GM18502 (cell line): ENCODE measurements around the gene SHISAL1.
"Not testable (repeated sequence)": the region's sequence is repeated elsewhere in the genome, so short reads cannot be mapped to it uniquely, and the experiment has no call there.

ENCODE experiments used
- ATAC-seq: cut with Tn5 transposase; IDR thresholded peaks from one replicate; pipeline ENCODE4 v1.9.1; 2021; ENCODE audit warnings: mild to moderate bottlenecking; ENCODE audit not compliant: unreplicated experiment, poor library complexity

The SHISAL1 gene

DNA sequence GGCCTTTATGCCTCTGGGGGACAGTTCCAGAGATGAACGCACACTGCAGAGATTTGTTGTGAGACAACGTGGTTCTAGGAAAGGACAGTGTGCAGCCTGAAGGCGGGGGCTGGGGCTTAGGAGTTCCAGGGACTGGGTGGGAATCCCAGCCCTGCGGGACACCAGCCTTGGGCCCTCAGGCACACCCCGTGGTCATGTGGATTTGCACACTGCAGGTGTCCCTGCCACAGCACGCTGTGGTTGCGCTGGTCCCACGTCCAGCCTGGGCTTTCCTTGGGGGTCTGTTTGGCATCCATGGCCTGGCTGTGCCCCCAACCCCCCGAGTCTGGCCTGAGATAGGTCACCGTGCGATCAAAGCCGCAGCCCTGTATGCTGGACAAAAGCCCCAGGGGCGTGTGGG lies 7.3 kb downstream of the SHISAL1 start:
- no peak for ATAC-seq

DNA sequence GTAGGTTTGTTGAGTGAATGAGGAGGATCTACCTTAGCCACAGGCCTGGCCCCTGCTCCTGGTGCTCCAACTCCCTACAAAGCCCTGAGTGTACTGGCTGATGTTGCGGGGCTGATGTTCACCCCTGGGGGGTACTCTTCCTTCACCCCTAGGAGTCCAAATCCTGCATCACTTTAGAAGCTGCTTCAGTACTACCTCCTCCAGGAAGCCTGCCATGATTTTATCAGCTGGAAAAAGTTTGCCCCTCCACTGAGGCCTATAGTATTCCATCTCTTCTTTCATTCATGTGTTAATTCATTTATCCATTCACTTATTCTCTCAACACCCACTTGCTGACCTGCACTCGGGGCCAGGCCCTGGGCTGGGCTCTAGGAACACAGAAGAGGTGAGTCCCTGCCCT lies 7.8 kb downstream of the SHISAL1 start:
- no peak for ATAC-seq

DNA sequence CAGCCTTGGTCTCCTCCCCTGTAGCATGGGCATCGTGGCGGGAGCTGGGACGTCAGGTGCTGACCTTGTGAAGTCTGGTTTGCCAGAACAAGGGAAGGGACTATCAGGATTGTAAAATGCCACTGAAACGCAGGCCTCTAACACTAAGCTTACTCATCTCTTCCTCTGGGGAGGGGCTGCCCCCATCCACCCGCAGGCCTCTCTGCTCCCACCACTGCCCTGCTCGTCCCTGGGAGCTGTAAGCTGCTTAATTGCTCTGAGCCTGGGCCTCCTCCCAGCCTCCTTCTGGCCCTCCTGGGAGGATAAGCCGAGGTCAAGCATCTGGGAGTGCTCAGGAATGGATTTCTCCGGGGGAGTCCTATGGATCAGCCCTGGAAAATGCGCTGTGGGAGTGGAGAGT lies 8.4 kb downstream of the SHISAL1 start:
- ATAC-seq = no peak

DNA sequence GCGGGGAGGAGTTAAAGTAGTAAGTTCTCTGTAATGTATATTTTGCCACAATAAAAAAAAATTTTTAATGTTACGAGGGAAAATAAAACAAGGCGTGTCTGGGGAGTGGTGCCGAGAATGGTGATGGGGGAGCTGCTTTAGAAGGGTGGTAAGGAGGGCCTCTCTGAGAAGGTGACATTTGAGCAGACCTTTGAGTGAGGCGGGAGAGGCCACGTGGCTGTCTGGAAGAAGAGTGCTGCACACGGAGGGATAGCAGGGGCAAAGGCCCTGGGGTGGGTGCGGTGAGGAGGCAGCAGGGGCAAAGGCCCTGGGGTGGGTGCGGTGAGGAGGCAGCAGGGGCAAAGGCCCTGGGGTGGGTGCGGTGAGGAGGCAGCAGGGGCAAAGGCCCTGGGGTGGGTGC lies 10.4 kb downstream of the SHISAL1 start:
- not testable (repeated sequence) for ATAC-seq

DNA sequence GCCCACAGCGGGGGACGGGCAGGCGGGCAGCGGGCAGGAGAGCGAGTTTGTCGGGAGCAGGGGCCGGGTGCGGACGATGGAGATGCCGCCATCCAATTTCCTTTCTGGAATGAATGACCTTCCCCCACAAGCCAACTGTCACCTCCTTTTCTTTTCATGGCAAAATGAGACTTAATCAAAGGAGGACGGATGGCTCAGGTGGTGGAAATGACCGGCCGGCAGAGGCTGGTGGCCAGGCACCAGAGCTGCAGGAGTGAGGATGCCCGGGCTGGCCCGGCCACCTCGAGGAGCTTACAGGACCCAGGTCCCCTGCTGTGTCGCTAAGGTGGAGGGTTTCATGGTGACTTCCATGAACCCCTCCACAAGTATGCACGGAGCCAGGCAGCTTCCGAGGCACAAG lies 11.7 kb downstream of the SHISAL1 start:
- ATAC-seq = no peak

DNA sequence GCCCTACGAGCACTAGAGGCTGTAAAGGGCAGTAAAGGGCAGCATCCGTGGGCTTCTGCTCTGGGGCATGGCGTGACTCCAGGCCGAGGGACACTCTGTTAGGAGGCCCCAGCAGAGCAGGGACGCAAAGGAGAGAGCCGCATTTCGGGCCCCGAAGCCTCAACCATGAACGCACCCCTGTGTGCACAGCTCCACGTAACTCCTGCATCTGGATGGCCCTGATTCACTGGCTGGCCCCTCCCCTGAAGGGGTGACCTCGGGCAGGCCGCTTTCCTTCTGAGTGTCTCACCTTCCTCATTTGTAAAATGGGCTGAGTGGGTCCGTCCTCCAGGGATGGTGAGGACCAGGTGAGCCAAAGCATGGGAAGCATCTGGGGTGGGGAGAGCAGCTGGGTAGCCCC lies 13.6 kb downstream of the SHISAL1 start:
- ATAC-seq = no peak

DNA sequence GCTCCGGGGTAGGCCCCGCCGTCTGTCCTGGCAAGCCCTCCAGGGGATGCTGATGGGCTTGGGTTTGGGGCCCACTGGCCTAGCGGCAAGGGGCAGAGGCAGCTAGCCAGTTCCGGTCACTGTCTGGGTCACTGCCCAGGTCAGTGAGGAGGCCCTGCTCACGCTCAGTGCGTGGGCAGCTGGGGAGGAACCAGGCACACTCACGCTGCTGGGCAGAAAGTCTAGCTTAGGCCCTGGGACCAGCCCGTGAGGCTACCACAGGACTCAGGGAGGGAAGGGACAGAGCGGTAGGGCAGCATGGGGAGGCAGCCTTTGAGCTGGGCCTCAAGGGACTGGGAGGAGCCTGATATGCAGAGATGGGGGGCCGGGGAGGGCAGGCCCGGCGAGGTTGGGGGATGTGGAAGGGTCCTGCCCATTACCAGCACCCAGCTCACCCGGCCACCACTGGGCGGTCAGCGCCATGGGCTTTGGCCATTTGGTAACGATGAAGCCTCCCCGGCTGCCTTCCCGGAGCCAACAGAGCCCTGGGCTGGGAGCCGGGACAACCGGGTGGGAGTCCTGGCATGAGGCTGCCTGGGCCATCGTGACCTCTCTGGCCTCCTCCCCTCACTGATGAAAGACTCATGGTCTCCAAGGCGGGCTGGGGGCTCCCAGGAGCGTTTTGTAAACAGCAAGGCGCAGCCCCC lies 14.2 kb downstream of the SHISAL1 start:
- no peak for ATAC-seq

DNA sequence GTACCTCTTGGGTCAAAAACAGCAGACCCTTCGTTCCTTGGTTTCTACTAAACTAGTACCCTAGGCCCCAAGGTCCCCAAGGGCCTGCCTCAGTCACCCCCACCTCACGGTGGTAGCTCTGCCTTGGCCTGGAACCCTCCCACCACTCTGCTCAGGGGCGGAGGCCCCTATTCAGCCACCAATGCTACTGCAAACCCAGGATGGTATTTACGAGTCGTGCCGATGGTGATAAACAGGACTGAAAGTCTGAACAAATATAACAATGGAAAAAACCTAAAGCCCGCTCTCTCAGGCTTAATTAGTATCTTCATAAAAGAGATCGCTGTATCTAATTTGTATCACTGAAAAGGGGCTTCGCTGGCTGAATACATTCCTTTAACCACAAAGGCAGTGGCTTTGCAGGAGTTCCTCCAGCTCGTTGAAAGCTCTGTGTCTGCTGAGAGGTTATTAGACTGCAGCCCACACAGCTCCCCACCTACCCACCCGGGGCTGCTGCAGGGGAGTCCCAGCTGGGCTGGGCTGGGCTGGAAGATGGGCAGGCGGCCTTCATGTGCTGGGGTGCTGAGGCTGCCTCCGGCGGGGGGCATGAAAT lies 15.2 kb downstream of the SHISAL1 start:
- ATAC-seq = no peak

DNA sequence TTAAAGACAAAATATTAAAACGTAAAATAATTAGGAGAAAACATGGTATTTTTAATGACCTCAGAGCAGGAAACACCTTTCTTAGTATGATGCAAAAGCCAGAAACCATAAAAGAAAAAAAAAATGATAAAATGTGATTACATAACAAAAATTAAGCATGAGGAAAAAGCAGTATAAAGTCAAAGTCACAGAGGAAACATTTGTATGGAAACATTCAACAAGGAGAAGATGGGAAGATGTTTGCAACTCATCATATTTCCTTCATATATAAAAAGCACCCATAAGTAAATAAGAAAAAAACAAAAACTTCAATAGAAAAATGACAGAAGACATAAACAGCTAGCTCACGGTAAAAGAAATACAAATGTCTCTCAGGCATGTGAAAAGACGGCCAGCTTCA lies 17.3 kb downstream of the SHISAL1 start:
- ATAC-seq = no peak

DNA sequence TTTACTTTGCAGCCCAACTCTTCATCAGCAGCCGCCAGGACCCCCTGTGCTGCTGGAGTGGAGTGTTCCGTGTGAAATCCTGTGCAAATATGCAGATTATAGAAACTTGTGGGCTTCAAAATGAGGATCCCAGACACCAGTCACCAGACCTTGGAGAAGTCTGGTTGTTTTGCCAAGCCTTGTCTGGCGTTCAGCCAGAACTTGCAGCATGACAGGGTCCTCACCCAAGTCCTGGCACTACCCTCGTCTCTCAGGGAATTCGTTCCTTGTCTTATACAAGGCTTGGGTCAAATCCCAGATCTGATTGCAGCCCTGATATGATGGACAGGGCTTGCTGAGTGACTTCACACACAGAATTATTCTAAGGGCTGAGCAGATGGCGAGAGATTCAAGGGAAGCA lies 18.9 kb downstream of the SHISAL1 start:
- no peak for ATAC-seq

DNA sequence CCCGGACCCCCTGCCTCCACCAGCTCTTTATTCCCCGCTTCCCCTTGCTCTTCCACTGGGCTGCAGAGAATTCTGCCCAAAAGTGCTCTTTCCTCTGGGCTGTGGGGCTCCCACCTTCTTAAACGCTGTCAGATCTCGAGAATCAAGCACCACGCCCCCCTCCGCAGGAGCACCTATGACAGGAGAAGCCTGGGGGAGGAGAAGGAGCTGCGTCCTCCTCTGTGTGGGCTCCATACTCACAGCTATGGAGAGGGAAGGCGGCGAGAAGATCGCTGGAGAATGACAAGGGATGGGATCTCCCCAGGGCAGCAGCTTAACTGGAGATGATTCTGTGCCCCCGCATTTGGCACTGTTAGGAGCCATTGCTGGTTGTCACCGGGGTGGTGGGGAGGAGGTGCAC lies 19.7 kb downstream of the SHISAL1 start:
- ATAC-seq = no peak

DNA sequence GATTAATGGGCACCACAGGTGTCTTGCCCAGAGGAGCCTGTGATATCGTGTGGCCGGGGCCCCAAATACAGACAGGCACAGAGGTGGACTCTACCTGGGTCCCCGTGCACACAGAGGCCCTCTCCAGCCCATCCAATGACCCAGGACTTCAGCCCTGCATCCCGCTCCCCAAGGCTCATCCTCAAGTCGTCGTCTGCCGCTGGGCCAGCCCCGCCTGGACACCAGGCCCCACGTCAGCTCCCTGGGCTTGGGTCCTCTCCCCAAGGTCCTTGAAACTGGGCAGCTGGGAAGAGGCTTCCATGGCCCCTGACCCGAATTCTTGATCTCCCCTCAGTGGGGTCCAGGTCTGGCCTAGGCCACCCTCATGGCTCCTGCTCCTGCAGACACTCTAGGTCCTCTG lies 20.2 kb downstream of the SHISAL1 start:
- ATAC-seq = no peak

DNA sequence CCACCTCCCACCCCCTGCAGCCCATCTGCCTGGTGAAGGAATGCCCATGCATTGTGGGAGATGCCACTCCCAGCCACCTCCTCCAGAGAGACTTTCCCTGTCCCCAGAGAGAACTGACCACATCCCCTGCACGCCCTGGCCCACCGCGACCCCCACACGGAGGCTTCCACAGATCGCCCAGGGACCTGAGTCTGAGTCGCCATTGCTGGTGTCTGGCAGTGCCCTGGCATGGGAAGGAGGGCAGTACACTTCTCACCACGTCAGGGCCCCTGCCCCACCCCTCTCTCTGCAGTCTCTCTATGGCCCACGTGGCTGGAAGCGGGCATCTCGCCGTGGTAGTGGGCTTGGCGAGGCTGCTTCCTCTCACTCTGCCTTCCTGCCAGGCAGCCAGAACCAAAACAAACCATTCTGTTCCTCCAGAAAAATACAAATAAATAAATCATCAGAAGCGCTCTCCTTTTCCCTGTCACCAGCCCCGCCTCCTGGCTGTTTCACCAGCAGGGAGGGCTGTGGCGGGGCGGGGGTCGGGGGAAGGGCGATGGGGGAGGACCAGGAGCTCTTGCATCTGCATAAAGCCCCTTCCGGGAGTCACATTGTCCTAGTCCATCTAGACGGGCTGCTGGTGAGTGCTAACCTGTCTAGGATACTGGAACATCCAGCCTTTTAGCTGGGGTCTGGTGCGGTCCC lies 20.9 kb downstream of the SHISAL1 start:
- ATAC-seq = no peak

DNA sequence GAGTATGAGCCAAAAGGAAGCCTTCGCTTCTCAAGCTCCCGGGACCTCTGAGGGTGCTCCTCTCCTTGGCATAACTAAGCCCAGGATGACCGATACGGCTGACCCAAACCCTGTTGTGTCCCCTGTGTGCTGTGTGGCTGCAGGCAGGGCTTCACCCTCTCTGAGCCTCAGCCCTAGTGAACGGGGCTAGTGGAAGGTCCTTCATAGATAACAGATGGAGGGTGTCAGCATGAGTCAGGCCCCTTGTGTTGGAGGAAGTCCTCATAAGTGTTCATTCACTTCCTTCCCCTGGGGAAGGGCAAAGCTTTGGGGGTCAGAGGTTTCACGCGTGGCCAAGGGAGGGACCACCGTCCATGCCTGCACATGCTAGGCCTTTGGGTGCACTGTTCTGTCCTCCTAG lies 21.5 kb downstream of the SHISAL1 start:
- ATAC-seq = no peak

DNA sequence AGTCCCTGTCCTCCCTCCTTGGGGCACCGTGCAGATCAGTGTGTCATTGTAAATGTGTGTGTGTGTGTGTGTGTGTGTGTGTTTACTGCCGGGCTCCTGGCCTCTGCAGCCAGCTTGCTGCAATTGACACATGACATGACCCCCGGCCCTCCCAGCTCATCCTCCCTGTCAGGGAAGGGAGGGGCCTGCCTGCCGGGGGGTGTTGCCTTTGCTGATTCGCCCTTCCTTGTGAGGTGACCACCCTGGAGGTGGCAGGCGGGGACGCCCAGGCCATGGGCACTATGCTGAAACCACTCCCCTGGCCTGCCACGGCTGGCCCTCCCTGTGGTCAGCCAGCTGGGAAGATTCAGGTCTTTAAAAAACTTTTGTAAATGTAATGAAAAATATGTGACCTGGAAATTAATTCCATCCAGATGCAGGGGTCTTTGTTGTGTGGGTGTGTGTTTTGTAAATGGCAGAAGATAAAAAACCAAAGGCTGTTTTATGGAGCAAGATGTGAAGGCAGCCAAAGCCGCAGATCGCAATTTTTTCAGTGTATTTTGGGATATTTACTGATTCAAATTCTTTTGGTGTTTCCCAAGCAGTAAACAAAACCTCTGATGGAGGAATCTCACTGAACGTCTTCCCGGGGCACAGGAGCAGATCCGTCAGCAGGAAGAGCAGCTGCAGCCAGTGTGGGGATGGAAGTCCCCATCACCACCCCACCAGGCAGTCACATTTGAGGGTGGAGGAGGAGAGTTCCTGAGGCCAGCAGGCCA lies 23.2 kb downstream of the SHISAL1 start:
- ATAC-seq = no peak

DNA sequence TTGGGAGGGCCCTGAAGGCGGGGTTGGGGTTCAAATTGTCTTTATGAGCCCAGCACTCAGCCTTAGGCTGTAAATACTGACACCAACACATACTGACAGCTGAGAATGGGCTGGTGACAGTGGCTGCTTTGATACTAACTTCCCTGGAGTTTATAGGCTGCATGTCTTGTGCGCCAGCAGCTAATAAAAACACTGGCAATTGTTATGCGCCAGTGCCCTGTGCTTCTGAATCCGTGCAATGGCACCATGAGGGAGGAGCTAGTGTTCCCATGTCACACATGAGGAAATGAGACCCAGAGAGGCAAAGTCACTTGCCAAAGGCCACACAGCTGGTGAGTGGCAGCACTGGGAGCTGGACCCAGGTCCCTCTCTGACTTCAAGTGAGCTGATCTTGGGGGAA lies 23.8 kb downstream of the SHISAL1 start:
- ATAC-seq = no peak

DNA sequence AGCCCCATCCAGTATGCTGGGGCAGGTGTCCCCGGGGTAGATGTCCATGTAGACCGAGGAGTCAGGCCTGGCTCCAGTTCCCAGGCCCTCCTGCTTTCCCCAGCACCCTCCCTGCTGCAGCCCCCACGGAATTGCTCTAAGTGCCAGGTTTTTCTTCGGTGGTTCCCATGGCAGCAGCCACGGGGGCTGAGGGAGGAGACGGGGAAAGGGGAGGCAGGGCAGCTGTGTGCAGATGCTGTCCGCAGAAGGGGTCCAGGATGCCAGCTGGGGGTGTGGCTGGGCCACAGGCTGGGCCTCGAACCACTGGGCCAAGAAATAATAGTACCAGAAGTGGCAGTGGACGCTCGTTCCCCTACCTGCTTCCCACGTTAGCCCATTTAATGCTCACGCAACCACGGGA lies 25.0 kb downstream of the SHISAL1 start:
- ATAC-seq = no peak

DNA sequence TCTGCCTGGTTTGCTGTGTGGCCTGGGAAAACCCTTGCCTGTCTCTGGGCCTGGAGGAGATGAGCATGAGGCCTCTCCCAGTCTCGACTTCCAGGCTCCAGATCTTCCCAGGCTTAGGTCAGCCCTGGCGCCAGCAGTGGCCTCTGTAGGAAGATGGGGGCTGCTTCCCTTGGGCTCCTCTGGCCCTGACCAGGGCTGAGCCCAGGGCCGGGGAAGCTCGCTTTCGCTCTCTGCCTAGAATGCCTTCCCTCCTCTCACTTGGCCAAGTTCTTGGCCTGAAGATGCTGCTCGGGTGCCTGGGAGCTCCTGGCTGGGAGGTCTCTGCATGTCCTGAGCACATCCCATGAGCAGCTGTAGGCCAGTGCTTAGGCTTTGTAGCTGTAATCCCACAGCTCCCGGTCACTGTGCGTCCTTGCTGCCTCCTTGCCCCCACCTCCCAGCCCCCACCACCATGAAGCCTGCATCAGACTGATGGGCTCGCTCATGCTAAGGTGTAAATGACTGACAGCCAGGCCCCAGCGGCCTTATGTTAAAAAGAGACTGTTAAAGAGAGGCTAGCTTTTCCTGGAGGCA lies 25.5 kb downstream of the SHISAL1 start:
- no peak for ATAC-seq

DNA sequence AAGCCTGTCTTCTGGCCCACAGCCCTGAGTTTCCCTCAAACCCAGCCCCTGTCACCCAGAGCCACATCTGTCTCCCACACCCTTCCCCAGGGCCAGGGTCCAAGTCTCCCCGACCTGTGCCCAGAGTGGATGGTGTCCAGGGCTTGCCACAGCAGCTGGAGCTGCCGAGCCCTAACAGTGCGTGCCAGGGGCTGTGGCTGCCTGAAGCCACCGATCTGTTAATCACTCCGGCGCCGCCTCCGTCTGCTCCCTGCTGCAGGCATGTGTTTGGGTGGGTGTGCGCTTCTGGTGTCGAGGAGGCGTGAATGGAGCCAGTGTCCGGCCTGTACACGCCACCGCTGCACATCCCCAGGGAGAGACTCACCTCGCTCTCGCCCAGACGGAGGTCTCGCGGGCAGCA lies 26.1 kb downstream of the SHISAL1 start:
- ATAC-seq = no peak

DNA sequence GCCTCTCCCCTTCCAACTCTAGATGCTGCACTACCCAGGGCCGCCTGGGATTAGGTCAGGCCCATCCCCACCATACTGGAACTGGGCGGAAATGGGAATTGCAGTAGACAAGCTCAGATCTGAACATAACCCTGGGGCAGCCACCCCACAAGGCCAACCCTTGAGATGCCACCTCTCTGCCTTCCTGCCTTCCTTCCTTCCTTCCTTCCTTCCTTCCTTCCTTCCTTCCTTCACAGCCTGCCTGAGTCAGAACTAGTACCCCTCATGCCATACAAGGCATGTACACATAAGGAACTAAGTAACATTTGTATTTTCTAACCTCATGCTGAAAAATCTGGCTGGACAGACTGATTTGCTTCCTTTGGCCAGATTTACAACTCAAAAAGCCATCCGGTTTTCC lies 28.0 kb downstream of the SHISAL1 start:
- ATAC-seq = no peak
